IMR-90 (cell line): ENCODE results near the gene PRSS16. TPM values are rescaled to one million over a fixed set of nuclear protein-coding genes. Genes with fewer than 3 reads are reported as not detected.

Source experiments
- ATAC-seq: fragments of 200-7000 bp; cut with Tn5 transposase; 2 replicates; pipeline ENCODE4 v1.9.1; 2020; ENCODE audit warnings: low read depth, mild to moderate bottlenecking, moderate library complexity
- BruUV-seq: library from RNA; stranded (reverse); fragments of 400-500 nt; replicated peaks from 2 replicates; lab custom pipeline; 2021; lab: Mats Ljungman, UMichigan
- CTCF ChIA-PET: fragments of 300-600 bp; formaldehyde crosslinking; extraction: SDS; loops from one replicate; lab custom pipeline; 2021; ENCODE audit warnings: antibody characterized with exemption; lab: Yijun Ruan, JAX
- POLR2A ChIA-PET: fragments of 300-600 bp; sonication (Branson Sonifier 250); formaldehyde crosslinking; loops from one replicate; lab custom pipeline; 2022; ENCODE audit warnings: antibody characterized with exemption; ENCODE audit not compliant: unreplicated experiment; lab: Charles Lee
- DNase-seq: peaks from one replicate; pipeline ENCODE4 v3.0.0; 2013
- H2AFZ ChIP-seq: replicated peaks from 2 replicates; pipeline ENCODE3; 2013; ENCODE audit warnings: low read length, mild to moderate bottlenecking; ENCODE audit not compliant: poor library complexity
- H2AK5ac ChIP-seq: 2 replicates; pipeline ENCODE4 v1.6.1; 2013; ENCODE audit warnings: low read depth, low read length, inconsistent platforms
- H2AK9ac ChIP-seq: replicated peaks from 2 replicates; pipeline ENCODE3; 2013; ENCODE audit warnings: mild to moderate bottlenecking, low read depth, low read length, moderate library complexity; ENCODE audit not compliant: poor library complexity
- H2BK120ac ChIP-seq: 2 replicates; pipeline ENCODE4 v1.6.1; 2013; ENCODE audit warnings: low read depth, low read length, inconsistent platforms
- H2BK15ac ChIP-seq: 3 replicates; pipeline ENCODE4 v1.6.1; 2013; ENCODE audit warnings: low read depth, low read length, inconsistent platforms
- H2BK20ac ChIP-seq: 2 replicates; pipeline ENCODE4 v1.6.1; 2013; ENCODE audit warnings: low read depth, mild to moderate bottlenecking, inconsistent platforms, low read length, moderate library complexity
- H2BK5ac ChIP-seq: 2 replicates; pipeline ENCODE4 v1.6.1; 2013; ENCODE audit warnings: mild to moderate bottlenecking, low read depth, low read length, inconsistent platforms; ENCODE audit not compliant: poor library complexity, severe bottlenecking
- H3K14ac ChIP-seq: replicated peaks from 2 replicates; pipeline ENCODE4 v1.6.1; 2013; ENCODE audit warnings: low read depth, low read length, inconsistent platforms
- H3K18ac ChIP-seq: 2 replicates; pipeline ENCODE4 v1.6.1; 2013; ENCODE audit warnings: low read depth, low read length, control low read depth
- H3K23ac ChIP-seq: 2 replicates; pipeline ENCODE4 v1.6.1; 2013; ENCODE audit warnings: low read depth, low read length, inconsistent platforms
- H3K27ac ChIP-seq: 2 replicates; pipeline ENCODE4 v1.5.1; 2013; ENCODE audit warnings: mild to moderate bottlenecking, control low read depth, low read length; ENCODE audit not compliant: insufficient read depth
- H3K27me3 ChIP-seq: 2 replicates; pipeline ENCODE4 v1.6.1; 2013; ENCODE audit warnings: low read length; ENCODE audit not compliant: control insufficient read depth, insufficient read depth
- H3K36me3 ChIP-seq: 2 replicates; pipeline ENCODE4 v1.6.1; 2013; ENCODE audit warnings: low read length, mixed read lengths; ENCODE audit not compliant: control insufficient read depth, insufficient read depth
- H3K4ac ChIP-seq: 2 replicates; pipeline ENCODE4 v1.6.1; 2013; ENCODE audit warnings: low read depth, low read length, inconsistent platforms
- H3K4me1 ChIP-seq: 2 replicates; pipeline ENCODE4 v1.6.1; 2013; ENCODE audit warnings: low read length, mixed read lengths; ENCODE audit not compliant: control insufficient read depth, insufficient read depth
- H3K4me2 ChIP-seq: 2 replicates; pipeline ENCODE4 v1.6.1; 2013; ENCODE audit warnings: low read depth, mild to moderate bottlenecking, control low read depth, low read length, moderate library complexity
- H3K4me3 ChIP-seq: 2 replicates; pipeline ENCODE4 v1.5.1; 2013; ENCODE audit warnings: low read depth, mild to moderate bottlenecking, control low read depth, low read length, moderate library complexity; ENCODE audit not compliant: insufficient read depth
- H3K56ac ChIP-seq: 2 replicates; pipeline ENCODE4 v1.6.1; 2013; ENCODE audit warnings: low read length, inconsistent platforms; ENCODE audit not compliant: insufficient read depth; ENCODE audit errors: extremely low read depth
- H3K79me1 ChIP-seq, 2 experiments: 2 replicates each; pipeline ENCODE4 v1.6.1; 2013; ENCODE audit warnings: low read length in 2 of 2, inconsistent platforms in 1 of 2, low read depth in 1 of 2
- H3K9ac ChIP-seq: 2 replicates; pipeline ENCODE4 v1.6.1; 2013; ENCODE audit warnings: low read depth, low read length, control low read depth
- H3K9me1 ChIP-seq: 2 replicates; pipeline ENCODE4 v1.6.1; 2013; ENCODE audit warnings: low read length, inconsistent platforms; ENCODE audit not compliant: insufficient read depth
- H3K9me3 ChIP-seq: 2 replicates; pipeline ENCODE4 v1.6.1; 2013; ENCODE audit warnings: low read length; ENCODE audit not compliant: control insufficient read depth, insufficient read depth
- H4K20me1 ChIP-seq: 2 replicates; pipeline ENCODE4 v1.6.1; 2013; ENCODE audit warnings: low read length, inconsistent platforms; ENCODE audit not compliant: insufficient read depth
- H4K5ac ChIP-seq: 2 replicates; pipeline ENCODE4 v1.6.1; 2013; ENCODE audit warnings: mild to moderate bottlenecking, low read depth, low read length, control low read depth
- H4K8ac ChIP-seq, 2 experiments: 2 replicates each; pipeline ENCODE4 v1.6.1; 2013; ENCODE audit warnings: low read depth in 2 of 2, low read length in 2 of 2, control low read depth in 1 of 2, inconsistent platforms in 1 of 2
- H4K91ac ChIP-seq: 2 replicates; pipeline ENCODE4 v1.6.1; 2013; ENCODE audit warnings: low read depth, low read length, inconsistent platforms; ENCODE audit not compliant: insufficient read depth
- BHLHE40 ChIP-seq: fragments of 150-350 bp; IDR thresholded peaks from 2 replicates; pipeline ENCODE4 v1.6.1; 2016; ENCODE audit warnings: mild to moderate bottlenecking, low read depth, low read length
- CHD1 ChIP-seq: IDR thresholded peaks from 2 replicates; pipeline ENCODE4 v1.6.1; 2012; ENCODE audit warnings: low read depth, low read length, improper control_type of control experiment
- CTCF ChIP-seq: conservative IDR thresholded peaks from 2 replicates; pipeline ENCODE4 v1.5.1; 2012; ENCODE audit warnings: mild to moderate bottlenecking, low read depth, low read length, improper control_type of control experiment
- MAFK ChIP-seq: IDR thresholded peaks from 2 replicates; pipeline ENCODE4 v1.6.1; 2012; ENCODE audit warnings: low read depth, low read length, improper control_type of control experiment
- MAZ ChIP-seq: IDR thresholded peaks from 2 replicates; pipeline ENCODE4 v1.6.1; 2012; ENCODE audit warnings: low read depth, mild to moderate bottlenecking, low read length, improper control_type of control experiment, moderate library complexity, borderline replicate concordance
- MXI1 ChIP-seq: IDR thresholded peaks from 2 replicates; pipeline ENCODE4 v1.6.1; 2012; ENCODE audit warnings: low read depth, mild to moderate bottlenecking, low read length, moderate library complexity, borderline replicate concordance
- NFE2L2 ChIP-seq: fragments of 150-350 bp; IDR thresholded peaks from 2 replicates; pipeline ENCODE4 v1.6.1; 2016; ENCODE audit warnings: low read depth, mild to moderate bottlenecking, low read length
- RFX5 ChIP-seq: IDR thresholded peaks from 2 replicates; pipeline ENCODE4 v1.8.0; 2012; ENCODE audit warnings: low read depth, mild to moderate bottlenecking, low read length, moderate library complexity
- SMC3 ChIP-seq: fragments of 150-350 bp; IDR thresholded peaks from 2 replicates; pipeline ENCODE4 v1.6.1; 2016; ENCODE audit warnings: low read depth, mild to moderate bottlenecking, antibody characterized with exemption, low read length, moderate library complexity
- WGBS, 2 experiments: methylation state at CpG; one replicate each; pipeline versions ENCODE4 v1.1.5 to v1.1.7; 2013; ENCODE audit warnings: missing lambda C conversion rate in 2 of 2; ENCODE audit not compliant: insufficient read length in 1 of 2; ENCODE audit errors: extremely low coverage in 2 of 2; 5-methylcytosine and 5-hydroxymethylcytosine counted together
- dilution Hi-C: fragments of 300-500 bp; cut with HindIII; formaldehyde crosslinking; loops from one replicate; pipeline ENCODE4 v1.14.3; 2018; ENCODE audit warnings: low sequenced_read_pairs; ENCODE audit not compliant: unreplicated experiment
- in situ Hi-C: fragments of 300-500 bp; cut with MboI; formaldehyde crosslinking; loops from 3 replicates; pipeline ENCODE4 v1.14.3; 2019; ENCODE audit warnings: low sequenced_read_pairs, inconsistent platforms, mixed read lengths
- intact Hi-C: fragments of 100-400 bp; cut with micrococcal nuclease; formaldehyde crosslinking; loops from 2 replicates; pipeline ENCODE4 v1.10.0; 2022
- polyA plus RNA-seq, 3 experiments: library from polyadenylated mRNA; depleted of rRNA; stranded (reverse); fragments of >200 nt; gene quantifications; 2 replicates each; pipeline ENCODE4 v1.2.3, GENCODE V29; 2012; ENCODE audit warnings: low replicate concordance in 1 of 3
- total RNA-seq: library from RNA; depleted of rRNA; stranded (reverse); fragments of >200 nt; gene quantifications from 2 replicates; pipeline ENCODE4 v1.2.3, GENCODE V29; 2012

The PRSS16 gene
- total and polyA plus RNA-seq, 2 of the 4 experiments (the other 2 are of a cell fraction) = 0.39 TPM; not detected in 1

DNA sequence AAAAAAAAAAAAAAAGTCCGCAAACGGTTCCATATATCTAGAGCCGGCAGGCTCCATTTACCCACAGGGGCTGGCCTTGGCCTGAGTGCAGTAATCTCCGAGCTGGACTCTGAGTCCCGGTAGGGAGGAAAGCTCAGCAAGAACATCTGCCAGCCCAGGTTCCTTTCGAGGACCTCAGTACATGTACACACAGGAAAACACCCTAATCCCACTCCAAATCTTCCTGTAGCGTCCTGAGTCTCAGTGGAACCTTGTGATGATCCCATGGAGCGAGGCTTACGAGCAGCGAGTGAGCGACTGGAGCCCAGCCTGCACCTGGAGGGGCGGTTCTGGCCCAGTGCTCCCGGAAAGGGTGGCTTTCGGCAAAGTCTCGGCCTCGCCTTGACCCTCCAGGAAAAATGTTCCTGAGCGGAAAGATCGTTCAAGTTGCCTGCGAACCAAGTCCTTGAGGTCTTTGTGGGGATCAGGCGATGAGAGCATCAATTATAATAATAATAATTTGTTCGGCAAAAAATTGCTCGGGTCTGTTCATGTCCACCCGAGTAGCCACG is 32.1 kb downstream of the PRSS16 start:
- Histone ChIP-seq H3K56ac (no peak overlapping the region), H4K8ac (no peak overlapping the region), H2BK20ac (no peak overlapping the region), H3K4ac (no peak overlapping the region), H2BK120ac (no peak overlapping the region), H3K79me1 (no peaks in the 10 kb centered on the region), H2AFZ (peak overlapping the region; percentile 84), H3K9me3 (peaks cover 4% of the 10 kb centered on the region), H3K4me2 (peak overlapping the region; percentile 77), H3K23ac (no peak overlapping the region), H3K27me3 (peaks cover 25% of the 10 kb centered on the region), H2BK15ac (no peak overlapping the region), H3K36me3 (no peaks in the 10 kb centered on the region), H4K91ac (no peak overlapping the region), H3K4me3 (peak overlapping the region; percentile 27), H2AK5ac (no peak overlapping the region), H2BK5ac (no peak overlapping the region), H3K18ac (no peak overlapping the region), H4K20me1 (0 out of 2 replicates have a peak, but pooled peaks cover 3% of the 10 kb centered on the region), H3K14ac (no peak overlapping the region), H3K4me1 (no peaks in the 10 kb centered on the region), H3K9me1 (no peaks in the 10 kb centered on the region; the same call in 1 of the 2 replicates), H3K9ac (no peak overlapping the region), H3K27ac (no peak overlapping the region), H4K5ac (no peak overlapping the region), H2AK9ac (peak overlapping the region; percentile 51)
- TF ChIP-seq MAZ (no peak), MXI1 (no peak), RFX5 (no peak), SMC3 (no peak), MAFK (no peak), NFE2L2 (no peak), BHLHE40 (no peak), CHD1 (no peak), CTCF (no peak)
- POLR2A ChIA-PET = no interaction called here
- CTCF ChIA-PET = no interaction called here
- in situ Hi-C loops = no loop called here
- no CpG with 5 or more reads among the region's 24 CpGs for WGBS, 2 experiments
- no peak for DNase-seq
- no TSS peak for BruUV-seq
- dilution Hi-C loops = no loop called here
- peak; percentile 24 for ATAC-seq
- intact Hi-C loops = loop anchor here (5.0 kb wide), 2 partner anchors 193 to 473 kb away; partner anchors contain the start of gene ZNF184
